DOHH2 (cell line): ENCODE results near the gene DOCK8.

Source experiments
- CTCF ChIP-seq: fragments of 200-600 bp; sonication (generic); IDR thresholded peaks from one replicate; pipeline ENCODE4 v1.5.1; 2014; ENCODE audit warnings: antibody characterized with exemption, mild to moderate bottlenecking, low read depth, low read length; ENCODE audit not compliant: poor library complexity, severe bottlenecking
- EZH2phosphoT487 ChIP-seq: fragments of 200-600 bp; sonication (generic); IDR thresholded peaks from 2 replicates; pipeline ENCODE4 v1.6.1; 2017; ENCODE audit warnings: borderline replicate concordance, mild to moderate bottlenecking, antibody characterized with exemption, low read length, moderate library complexity, mixed read lengths

GRCh38 chr9:250625-251024 is 36.0 kb downstream of the DOCK8 start:
- no peak for TF ChIP-seq CTCF
- no peak for TF ChIP-seq EZH2phosphoT487
